DND-41 (cell line): ENCODE results near the gene HLA-DMA.

Experiments used
- ATAC-seq: fragments of 200-7000 bp; cut with Tn5 transposase; 3 replicates; pipeline ENCODE4 v1.9.1; 2021; ENCODE audit warnings: low read depth; ENCODE audit not compliant: insufficient read depth
- DNase-seq: peaks from one replicate; pipeline ENCODE4 v3.0.0-alpha.2; 2020
- H2AFZ ChIP-seq: 2 replicates; pipeline ENCODE4 v1.6.0; 2012; ENCODE audit warnings: low read depth, low read length
- H3K27ac ChIP-seq: 2 replicates; pipeline ENCODE4 v1.5.1; 2012; ENCODE audit warnings: low read length, inconsistent platforms
- H3K27me3 ChIP-seq: fragments of 200-600 bp; sonication (generic); 2 replicates; pipeline ENCODE4 v1.6.0; 2012; ENCODE audit warnings: low read length, mild to moderate bottlenecking, inconsistent platforms; ENCODE audit not compliant: insufficient read depth, poor library complexity
- H3K36me3 ChIP-seq: 2 replicates; pipeline ENCODE4 v1.5.1; 2012; ENCODE audit warnings: low read length, inconsistent platforms; ENCODE audit not compliant: insufficient read depth
- H3K4me1 ChIP-seq: 2 replicates; pipeline ENCODE4 v1.5.1; 2012; ENCODE audit warnings: mild to moderate bottlenecking, low read length; ENCODE audit not compliant: insufficient read depth
- H3K4me2 ChIP-seq: 2 replicates; pipeline ENCODE4 v1.6.0; 2012; ENCODE audit warnings: mild to moderate bottlenecking, moderate library complexity, low read length, inconsistent platforms; ENCODE audit not compliant: insufficient read depth
- H3K4me3 ChIP-seq, 2 experiments: fragments of 200-600 bp in 1 of 2; shearing (Covaris generic) in 1 of 2; 2 replicates each; pipeline ENCODE4 v1.5.1; 2012 to 2016; ENCODE audit warnings: inconsistent platforms in 2 of 2, low read length in 2 of 2, mild to moderate bottlenecking in 2 of 2, low read depth in 1 of 2, moderate library complexity in 1 of 2
- H3K79me2 ChIP-seq: 2 replicates; pipeline ENCODE4 v1.6.0; 2012; ENCODE audit warnings: low read length, inconsistent platforms; ENCODE audit not compliant: insufficient read depth
- H3K9ac ChIP-seq: 2 replicates; pipeline ENCODE4 v1.6.0; 2012; ENCODE audit warnings: low read depth, mild to moderate bottlenecking, inconsistent platforms, low read length, moderate library complexity
- H3K9me3 ChIP-seq: 2 replicates; pipeline ENCODE4 v1.5.1; 2012; ENCODE audit warnings: low read length, moderate library complexity, mild to moderate bottlenecking, inconsistent platforms; ENCODE audit not compliant: insufficient read depth, severe bottlenecking
- H4K20me1 ChIP-seq: 2 replicates; pipeline ENCODE4 v1.6.0; 2012; ENCODE audit warnings: low read length; ENCODE audit not compliant: insufficient read depth
- EZH2 ChIP-seq: IDR thresholded peaks from 3 replicates; pipeline ENCODE4 v1.6.1; 2012; ENCODE audit warnings: borderline replicate concordance, low read depth, mild to moderate bottlenecking, moderate library complexity, low read length, inconsistent platforms; ENCODE audit not compliant: severe bottlenecking
- TF ChIP-seq, protein P1 (sequence below): IDR thresholded peaks from 2 replicates; pipeline ENCODE4 v1.5.1; 2012; ENCODE audit warnings: borderline replicate concordance, low read length, moderate library complexity, mild to moderate bottlenecking; ENCODE audit not compliant: poor library complexity, severe bottlenecking; ENCODE audit errors: extremely low read depth

Gene HLA-DMA

DNA sequence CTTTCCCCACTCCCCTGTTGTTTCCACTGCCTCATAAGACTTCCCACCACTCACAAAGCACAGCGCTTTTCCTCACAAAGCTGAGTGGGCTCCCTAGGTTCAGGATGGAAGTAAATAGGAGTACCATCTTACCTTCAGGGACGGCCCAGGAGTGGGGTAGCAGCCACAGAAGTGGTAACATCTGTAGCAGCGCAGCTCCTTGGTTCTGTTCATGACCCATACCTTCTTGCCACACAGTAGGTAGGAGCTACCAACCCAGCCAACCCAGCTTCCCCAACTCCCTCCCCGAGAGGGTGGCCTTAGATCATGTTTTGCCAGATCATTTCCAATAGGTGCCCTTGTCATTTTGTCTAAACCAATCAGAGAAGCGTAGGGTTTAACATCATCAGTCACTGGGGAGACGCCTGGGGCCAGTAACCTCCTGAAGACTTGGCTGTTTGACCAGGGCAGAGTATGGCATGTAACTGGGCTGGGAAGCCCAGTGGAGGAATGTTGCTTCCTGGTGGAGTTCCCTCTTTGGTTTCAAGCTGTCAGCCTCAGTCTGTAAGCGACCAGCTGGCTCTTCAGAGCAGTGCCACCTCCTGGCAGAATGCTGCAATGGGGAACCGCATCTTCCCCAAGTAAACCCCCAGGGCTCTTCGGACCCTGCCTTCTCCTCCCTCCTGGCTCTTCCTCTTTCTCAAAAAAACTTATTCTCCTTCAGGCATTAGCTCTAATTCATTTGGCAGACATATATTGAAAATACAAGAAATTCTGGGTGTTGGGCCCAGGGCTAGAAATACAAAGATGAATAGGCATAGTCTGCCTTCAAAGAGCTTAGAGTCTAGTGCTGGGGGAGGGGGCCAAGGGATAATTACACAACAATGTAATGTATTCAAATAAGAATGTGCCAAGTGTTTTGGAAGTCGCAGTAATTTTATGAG, at the start of gene HLA-DMA:
HLA-DMA (minus strand) TSS at position 281 of the 923 bp plus-strand sequence; CDS start at position 220, 61 bp downstream.
- Histone ChIP-seq H3K27me3 (no peaks in the 10 kb centered on the region), H3K79me2 (no peaks in the 10 kb centered on the region), H3K36me3 (no peaks in the 10 kb centered on the region), H3K4me1 (peaks cover 7% of the 10 kb centered on the region), H4K20me1 (no peaks in the 10 kb centered on the region), H3K9ac (no peak within 1 kb of the TSS), H2AFZ (peak within 1 kb of the TSS; percentile 73), H3K27ac (no peak within 1 kb of the TSS), H3K4me3 (peak within 1 kb of the TSS in 1 of 2 experiments; percentile 24; a peak in 1 of 4 replicates), H3K9me3 (no peaks in the 10 kb centered on the region), H3K4me2 (peak within 1 kb of the TSS; percentile 47)
- TF ChIP-seq, protein P1, sequence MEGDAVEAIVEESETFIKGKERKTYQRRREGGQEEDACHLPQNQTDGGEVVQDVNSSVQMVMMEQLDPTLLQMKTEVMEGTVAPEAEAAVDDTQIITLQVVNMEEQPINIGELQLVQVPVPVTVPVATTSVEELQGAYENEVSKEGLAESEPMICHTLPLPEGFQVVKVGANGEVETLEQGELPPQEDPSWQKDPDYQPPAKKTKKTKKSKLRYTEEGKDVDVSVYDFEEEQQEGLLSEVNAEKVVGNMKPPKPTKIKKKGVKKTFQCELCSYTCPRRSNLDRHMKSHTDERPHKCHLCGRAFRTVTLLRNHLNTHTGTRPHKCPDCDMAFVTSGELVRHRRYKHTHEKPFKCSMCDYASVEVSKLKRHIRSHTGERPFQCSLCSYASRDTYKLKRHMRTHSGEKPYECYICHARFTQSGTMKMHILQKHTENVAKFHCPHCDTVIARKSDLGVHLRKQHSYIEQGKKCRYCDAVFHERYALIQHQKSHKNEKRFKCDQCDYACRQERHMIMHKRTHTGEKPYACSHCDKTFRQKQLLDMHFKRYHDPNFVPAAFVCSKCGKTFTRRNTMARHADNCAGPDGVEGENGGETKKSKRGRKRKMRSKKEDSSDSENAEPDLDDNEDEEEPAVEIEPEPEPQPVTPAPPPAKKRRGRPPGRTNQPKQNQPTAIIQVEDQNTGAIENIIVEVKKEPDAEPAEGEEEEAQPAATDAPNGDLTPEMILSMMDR = peak; percentile 90
- TF ChIP-seq EZH2 = no peak
- DNase-seq (peak; percentile 61), ATAC-seq (peak; percentile 83)

DNA sequence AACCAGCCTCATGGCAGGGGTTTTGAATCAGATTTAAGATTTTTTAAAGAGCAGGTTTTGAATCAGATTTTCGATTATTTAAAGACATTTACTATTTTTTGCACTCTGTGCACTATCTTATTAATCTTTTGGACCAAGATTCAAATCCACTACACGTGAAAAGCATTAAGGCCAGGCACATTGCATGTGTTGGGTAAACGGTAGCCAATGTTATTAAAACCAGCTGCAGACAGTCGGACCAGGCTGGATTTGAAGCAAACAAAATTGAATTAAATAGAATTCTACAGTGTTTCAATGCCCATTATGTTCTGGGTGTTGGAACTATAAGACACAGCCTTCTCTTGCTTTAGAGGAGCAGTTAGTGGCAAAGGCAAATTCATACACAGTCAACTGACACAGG, 48.8 kb upstream of the HLA-DMA start:
- H3K4me3 ChIP-seq = no peak overlapping the region
- H3K36me3 ChIP-seq = no peaks in the 10 kb centered on the region

DNA sequence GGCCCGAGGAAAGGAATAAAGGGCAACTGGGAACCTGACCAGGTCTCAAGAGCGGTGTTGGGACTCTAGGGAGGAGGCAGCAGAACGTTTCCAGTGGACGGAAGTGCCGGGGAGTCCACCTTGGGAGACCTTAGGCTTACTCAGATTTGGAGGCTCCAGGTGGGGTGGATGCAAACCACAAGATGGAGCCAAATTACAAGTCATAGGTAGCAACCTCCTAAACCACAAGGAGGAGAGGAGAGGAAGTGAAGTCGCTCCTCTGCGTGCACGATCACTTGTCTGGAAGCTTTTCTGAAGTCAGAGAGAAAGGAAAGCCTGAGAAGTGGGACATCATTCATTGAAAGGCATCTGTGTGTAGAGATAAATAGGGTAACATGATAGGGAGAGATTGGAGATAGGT, 47.2 kb upstream of the HLA-DMA start:
- peaks cover 32% of the 10 kb centered on the region for H3K27me3 ChIP-seq
- H3K9ac ChIP-seq = no peak overlapping the region
- H3K4me2 ChIP-seq = no peak overlapping the region
- 0 out of 2 replicates have a peak, but pooled peaks cover 3% of the 10 kb centered on the region for H4K20me1 ChIP-seq
- no peak overlapping the region for H3K4me3 ChIP-seq
- H3K9me3 ChIP-seq = no peaks in the 10 kb centered on the region
- H3K4me1 ChIP-seq = peaks cover 3% of the 10 kb centered on the region; the same call in 1 of the 2 replicates
- ATAC-seq = peak; percentile 83
- no peak overlapping the region for H3K27ac ChIP-seq
- H3K36me3 ChIP-seq = no peaks in the 10 kb centered on the region
- H2AFZ ChIP-seq = no peak overlapping the region
- TF ChIP-seq, protein P1 = peak; percentile 61
- no peak for TF ChIP-seq EZH2
- H3K79me2 ChIP-seq = no peaks in the 10 kb centered on the region
- peak; percentile 46 for DNase-seq

More for the DNA sequence above, 48.8 kb upstream of the HLA-DMA start:
- Histone ChIP-seq H2AFZ (no peak overlapping the region), H3K79me2 (no peaks in the 10 kb centered on the region), H3K27ac (no peak overlapping the region), H4K20me1 (0 out of 2 replicates have a peak, but pooled peaks cover 3% of the 10 kb centered on the region), H3K4me1 (peaks cover 3% of the 10 kb centered on the region; the same call in 1 of the 2 replicates), H3K9ac (no peak overlapping the region), H3K27me3 (peaks cover 30% of the 10 kb centered on the region), H3K4me2 (no peak overlapping the region), H3K9me3 (no peaks in the 10 kb centered on the region)
- no peak for ATAC-seq
- DNase-seq = no peak
- TF ChIP-seq EZH2 = no peak
- TF ChIP-seq, protein P1 = no peak
